SW 1271 (cell line): ENCODE measurements around the gene E4F1.
"Not testable (repeated sequence)": the region's sequence is repeated elsewhere in the genome, so short reads cannot be mapped to it uniquely, and the experiment has no call there.

ENCODE experiments used
- DNase-seq, 2 experiments: peaks; one replicate each; lab custom pipeline; 2025; lab: John Stamatoyannopoulos, UW

The E4F1 gene

DNA sequence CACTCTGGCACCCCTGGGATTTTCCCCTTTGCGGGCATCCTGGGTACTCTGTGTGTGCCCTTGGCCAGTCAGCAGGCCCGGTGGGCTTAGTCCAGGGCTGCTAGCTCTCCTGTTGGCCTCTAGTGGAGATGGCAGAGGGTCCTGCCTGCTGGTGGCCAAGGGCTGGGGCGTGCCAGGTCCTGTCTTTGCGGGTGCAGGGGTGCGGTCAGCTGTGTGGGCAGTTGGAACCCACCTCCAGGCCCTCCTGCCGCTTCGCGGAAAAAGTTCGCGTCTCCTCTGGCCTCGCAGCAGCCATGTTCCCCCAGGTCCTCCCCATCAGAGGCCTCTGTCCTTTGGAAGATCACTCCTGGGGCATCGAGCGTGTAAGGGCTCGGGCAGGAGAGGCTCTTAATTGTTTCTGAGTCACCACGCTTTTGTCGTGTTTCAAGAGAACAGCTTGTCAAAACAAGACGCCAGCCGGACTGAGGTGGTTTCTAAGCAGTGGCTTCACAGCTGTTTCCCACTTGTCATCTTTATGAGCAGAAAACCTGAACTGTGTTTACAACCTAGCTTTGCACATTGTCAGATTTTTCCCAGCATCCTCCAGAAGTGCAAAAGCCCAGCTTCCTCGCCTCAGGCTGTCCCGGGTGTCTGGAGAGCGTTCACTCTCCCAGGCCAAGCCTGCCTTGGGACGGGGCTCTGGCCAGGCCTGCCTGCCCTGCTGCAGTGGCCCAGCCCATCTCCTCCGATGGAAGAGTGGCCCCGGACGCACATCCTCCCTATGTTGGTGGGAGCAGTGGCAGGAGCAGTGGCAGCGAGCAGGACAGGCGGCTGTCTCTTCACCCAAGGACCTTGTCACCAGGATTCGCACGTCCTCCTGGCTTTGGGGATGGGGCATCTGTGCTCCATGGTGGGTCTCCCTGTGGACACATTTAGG is 7.9 kb downstream of the E4F1 start:
- DNase-seq, result no peak

DNA sequence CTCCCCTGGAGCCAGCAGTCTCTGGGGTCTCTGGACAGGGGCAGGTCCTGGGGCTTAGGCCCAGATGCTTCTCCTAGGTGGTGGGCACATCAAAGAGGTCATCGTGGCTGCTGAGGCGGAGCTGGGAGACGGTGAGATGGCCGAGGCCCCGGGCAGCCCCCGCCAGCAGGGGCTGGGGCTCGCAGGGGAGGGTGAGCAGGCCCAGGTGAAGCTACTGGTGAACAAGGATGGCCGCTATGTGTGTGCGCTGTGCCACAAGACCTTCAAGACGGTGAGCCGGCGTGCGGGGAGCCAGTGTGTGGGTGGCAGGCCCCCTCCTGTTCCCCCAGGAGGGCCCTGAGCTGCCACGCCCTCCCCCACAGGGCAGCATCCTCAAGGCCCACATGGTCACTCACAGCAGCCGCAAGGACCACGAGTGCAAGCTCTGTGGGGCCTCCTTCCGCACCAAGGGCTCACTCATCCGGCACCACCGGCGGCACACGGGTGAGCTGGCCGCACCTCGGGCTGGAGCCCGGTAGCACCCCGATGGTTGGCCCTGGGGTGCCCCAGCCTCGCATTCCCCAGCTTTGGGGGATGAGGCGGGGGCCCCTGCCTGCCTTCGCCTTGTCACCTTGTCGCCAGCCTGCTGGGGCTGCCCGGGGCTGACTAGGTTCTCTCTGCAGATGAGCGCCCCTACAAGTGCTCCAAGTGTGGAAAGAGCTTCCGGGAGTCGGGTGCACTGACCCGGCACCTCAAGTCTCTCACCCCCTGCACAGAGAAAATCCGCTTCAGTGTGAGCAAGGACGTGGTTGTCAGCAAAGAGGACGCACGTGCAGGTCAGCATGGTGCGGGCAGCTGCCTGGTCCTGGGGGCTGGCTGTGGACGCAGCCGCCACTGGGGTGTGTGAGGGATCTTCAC is 9.0 kb downstream of the E4F1 start:
- no peak for DNase-seq

DNA sequence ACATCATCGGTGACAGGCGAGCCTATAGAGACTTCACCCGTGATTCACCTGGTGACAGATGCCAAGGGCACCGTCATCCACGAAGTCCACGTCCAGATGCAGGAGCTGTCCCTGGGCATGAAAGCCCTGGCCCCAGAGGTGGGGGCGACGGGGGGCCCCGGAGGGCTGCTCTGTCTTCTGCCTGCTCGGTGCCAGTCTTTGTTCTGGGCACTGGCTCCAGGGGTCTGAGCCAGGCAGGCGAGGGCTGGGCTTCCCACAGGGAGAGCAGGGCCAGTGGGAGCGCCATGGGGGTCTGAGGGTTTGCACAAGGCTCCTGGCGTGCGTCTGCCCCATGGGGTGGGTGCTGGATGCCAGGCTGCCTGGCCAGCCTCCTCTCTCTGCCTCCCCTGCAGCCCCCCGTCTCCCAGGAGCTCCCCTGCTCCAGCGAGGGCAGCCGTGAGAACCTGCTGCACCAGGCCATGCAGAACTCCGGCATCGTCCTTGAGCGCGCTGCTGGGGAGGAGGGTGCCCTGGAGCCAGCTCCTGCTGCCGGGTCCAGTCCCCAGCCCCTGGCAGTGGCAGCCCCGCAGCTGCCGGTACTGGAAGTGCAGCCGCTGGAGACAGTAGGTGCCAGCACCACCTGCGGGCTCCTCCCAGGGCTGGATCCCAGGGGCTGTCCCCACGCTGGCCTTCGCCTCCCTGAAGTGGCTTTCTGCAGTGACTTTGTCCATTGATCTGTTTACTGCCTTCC is 9.8 kb downstream of the E4F1 start:
- no peak for DNase-seq

DNA sequence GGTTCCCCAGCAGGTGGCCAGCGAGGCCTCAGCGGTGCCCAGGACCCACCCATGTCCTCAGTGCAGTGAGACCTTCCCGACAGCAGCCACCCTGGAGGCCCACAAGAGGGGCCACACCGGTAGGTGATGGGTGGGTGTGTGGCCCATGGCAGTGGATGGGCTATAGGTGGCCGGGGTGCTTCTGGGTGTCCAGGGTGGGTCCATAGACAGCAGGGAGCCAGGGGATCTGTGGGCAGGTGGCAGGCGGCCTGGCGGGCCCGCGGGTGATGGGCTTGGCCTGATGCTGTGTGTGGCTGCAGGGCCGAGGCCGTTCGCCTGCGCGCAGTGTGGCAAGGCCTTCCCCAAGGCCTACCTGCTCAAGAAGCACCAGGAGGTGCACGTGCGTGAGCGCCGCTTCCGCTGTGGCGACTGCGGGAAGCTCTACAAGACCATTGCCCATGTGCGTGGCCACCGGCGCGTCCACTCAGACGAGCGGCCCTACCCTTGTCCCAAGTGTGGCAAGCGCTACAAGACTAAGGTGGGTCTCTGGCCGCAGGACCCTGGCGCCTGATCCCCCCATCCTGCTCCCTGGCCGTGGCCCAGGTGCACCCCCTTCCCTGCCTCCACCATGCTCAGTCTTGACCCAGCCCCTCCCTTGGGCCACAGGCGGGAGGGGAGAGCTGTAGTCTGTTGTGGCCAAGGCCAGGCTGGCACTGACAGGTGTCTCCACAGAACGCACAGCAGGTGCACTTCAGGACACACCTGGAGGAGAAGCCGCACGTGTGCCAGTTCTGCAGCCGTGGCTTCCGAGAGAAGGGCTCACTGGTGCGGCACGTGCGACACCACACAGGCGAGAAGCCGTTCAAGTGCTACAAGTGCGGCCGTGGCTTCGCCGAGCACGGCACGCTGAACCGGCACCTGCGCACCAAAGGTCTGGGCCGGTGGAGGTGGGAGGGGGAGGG is 10.8 kb downstream of the E4F1 start:
- DNase-seq, result no peak

DNA sequence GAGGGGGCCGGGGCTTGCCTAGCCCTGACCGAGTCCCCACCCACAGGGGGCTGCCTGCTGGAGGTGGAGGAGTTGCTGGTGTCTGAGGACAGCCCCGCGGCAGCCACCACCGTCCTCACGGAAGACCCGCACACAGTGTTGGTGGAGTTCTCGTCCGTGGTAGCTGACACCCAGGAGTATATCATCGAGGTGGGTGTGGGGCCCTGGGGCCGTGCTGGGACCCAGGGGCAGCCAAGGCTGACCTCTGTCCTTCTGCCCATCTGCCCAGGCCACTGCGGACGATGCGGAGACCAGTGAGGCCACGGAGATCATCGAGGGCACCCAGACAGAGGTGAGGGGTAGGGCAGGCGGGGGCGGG is 11.4 kb downstream of the E4F1 start:
- DNase-seq, result no peak

DNA sequence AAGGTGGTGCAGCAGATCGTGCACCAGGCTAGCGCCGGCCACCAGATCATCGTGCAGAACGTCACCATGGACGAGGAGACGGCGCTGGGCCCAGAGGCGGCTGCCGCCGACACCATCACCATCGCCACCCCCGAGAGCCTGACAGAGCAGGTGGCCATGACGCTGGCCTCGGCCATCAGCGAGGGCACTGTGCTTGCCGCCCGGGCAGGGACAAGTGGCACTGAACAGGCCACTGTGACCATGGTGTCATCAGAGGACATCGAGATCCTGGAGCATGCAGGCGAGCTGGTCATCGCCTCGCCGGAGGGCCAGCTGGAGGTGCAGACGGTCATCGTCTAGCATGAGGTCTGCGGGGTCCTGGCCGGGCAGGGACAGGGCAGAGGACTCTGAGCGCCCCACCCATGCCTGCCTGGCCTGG is 11.9 kb downstream of the E4F1 start:
- no peak for DNase-seq

DNA sequence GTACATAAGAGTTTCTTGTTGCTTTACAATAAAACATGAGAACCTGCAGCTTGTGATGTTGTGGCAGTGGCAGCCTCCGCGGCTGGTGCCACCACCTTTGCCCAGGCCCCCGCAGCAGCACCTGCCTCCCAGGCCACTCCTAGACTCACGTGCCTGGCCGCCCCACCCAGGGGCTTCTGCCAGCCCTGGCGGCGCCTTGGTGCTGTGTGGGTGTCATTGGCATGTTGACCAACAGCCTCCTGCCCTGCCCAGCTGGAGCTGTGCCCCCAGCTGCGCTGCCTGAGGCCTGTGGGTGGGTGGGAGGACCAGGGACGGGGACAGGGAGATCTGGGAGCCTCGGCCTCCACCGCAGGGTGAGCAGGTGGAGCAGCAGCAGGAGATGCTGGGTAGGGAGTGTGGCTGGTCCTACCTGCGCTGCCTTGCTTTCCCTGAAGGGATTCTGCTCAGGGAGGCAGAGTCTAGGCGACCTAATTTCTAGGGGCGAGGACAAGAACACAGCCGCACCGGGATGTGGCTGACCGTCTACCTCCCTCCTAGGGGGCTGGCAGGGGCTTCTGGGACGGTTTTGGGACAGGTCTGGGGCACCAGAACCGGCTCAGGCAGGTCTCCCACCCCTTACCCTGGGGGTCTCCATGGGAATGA is 12.4 kb downstream of the E4F1 start:
- DNase-seq, result no peak

DNA sequence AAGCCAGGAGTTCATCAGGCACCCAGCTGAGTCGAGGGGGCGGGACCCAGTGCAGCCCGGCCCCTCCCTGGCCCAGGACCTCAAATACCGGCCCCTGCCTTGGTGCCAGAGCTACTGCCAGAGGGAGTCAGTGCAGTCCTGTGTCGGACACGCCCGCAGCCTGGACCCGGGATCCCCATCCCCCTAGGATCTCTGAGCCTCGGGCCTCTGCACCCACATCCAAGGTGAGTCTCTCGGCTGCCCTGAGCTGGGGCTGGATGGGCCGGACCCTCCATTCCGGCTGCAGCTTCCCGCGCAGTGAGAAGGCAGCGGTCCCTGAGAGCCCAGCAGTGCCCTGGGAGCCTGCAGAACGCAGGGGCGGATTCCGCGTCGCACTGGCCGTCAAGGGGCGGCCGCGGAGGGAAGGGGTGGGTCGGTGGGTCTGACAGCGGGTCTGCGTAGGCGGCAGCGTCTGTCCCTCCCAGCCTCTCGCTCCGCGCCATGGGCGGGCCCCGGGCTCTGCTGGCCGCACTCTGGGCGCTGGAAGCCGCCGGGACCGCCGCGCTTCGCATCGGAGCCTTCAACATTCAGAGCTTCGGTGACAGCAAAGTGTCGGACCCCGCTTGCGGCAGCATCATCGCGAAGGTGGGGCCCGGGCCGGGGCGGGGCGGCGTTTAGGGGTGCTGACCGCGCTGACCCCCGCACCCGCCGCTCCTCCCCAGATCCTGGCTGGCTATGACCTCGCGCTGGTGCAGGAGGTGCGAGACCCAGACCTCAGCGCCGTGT is 13.1 kb downstream of the E4F1 start, which contains the start of gene DNASE1L2:
Gene DNASE1L2 (plus strand): TSS at position 108 of the 765 bp plus-strand sequence. CDS start 373 bp downstream, at position 481.
- DNase-seq, result no peak

DNA sequence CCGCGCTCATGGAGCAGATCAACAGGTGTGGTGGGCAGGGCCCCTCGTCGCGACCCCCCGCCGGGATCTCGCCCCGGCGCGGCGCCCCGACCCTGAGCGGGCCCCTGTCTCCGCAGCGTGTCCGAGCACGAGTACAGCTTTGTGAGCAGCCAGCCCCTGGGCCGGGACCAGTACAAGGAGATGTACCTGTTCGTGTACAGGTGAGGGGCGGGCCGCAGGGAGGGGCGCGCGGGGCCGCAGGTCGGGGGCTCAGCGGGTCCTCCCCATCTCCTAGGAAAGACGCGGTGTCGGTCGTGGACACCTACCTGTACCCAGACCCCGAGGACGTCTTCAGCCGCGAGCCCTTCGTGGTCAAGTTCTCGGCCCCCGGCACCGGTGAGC is 13.7 kb downstream of the E4F1 start:
- DNase-seq, result no peak

DNA sequence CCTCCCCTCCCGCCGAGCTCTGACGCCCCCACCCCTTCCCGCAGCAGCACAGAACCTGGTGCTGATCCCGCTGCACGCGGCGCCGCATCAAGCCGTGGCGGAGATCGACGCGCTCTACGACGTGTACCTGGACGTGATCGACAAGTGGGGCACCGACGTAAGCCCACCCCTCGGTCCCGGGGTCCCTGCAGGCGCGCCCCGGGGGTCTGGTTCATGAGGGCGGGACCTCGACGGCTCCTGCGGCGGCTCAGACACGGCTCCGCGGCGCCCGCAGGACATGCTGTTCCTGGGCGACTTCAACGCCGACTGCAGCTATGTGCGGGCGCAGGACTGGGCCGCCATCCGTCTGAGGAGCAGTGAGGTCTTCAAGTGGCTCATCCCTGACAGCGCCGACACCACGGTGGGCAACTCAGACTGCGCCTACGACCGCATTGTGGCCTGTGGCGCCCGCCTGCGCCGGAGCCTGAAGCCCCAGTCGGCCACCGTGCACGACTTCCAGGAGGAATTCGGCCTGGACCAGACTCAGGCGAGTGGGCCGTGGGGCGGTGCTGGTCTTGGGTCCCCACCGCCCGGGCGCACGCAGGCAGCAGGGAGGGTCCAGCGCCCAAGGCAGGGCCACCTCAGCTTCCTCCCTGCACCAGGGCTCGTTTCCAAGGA is 14.2 kb downstream of the E4F1 start:
- DNase-seq, result no peak

DNA sequence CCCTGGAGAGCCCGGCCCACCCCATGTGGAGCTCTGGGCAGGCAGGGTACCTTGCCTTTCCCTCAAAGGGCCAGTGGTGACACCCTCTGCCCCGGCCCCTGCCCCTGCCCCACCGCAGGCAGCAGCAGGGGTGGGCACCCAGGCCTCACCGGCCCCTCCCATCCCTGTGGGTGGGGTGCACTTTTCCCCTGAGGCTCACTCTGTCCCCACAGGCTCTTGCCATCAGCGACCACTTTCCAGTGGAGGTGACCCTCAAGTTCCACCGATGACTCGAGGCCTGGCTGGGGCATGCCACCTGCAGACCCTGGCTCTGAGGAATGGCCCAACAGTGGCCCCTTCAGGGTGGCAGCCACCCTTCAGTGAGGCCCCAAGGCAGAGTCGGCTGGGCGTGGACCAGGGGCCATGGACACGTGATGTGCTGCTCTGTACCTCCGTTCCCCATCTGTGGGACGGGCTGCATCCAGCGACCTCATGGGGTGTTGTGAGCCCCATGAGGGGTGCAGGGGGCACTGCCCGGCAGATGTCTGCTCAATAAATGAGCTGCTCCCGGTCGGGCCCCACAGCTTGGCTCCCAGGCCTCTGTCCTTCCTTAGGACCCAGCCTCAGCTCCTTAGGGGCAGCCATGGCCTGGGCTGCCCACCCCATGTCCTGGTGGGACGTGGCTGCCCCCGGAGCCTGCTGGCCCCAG is 14.9 kb downstream of the E4F1 start:
- DNase-seq, result no peak

DNA sequence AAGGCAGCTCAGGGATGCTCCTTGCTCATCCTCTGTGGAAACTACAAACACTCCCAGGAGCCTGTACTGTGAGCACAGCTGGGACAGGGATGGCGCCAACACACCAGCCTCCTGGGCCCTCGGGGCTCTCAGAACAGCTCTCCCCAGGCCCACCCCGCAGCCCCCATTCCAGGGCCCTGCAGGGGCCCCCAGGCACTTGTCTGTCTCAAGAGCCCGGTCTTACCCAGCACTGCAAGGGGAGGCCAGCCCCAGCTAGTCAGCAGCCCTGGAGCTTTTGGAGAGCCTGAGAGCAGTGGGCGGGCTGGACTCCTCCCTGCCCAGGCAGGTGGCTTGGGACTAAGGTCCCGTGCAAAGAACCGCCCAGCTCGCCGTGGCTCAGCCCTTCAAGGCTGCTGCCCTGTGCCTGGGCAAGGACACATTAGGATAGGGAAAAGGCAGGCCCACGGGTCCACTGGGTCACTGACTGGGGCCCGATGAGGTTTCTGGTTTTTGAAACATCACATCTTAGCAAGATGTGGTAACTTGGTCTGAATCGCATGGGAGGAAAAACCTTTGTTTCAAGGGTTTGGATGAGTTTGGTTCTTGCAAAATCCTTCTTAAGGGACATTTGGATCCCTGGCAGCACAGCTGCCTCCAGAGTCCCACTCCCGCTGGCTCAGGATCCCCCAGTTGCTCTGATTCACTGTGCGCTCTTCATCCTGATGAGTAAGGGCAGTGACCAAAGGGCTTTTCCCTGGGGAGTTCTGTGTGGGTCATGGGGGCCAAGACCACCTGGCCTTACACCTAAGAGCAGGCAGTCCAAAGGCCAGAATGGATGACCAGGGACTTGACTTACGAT is 15.7 kb downstream of the E4F1 start:
- DNase-seq, result no peak

DNA sequence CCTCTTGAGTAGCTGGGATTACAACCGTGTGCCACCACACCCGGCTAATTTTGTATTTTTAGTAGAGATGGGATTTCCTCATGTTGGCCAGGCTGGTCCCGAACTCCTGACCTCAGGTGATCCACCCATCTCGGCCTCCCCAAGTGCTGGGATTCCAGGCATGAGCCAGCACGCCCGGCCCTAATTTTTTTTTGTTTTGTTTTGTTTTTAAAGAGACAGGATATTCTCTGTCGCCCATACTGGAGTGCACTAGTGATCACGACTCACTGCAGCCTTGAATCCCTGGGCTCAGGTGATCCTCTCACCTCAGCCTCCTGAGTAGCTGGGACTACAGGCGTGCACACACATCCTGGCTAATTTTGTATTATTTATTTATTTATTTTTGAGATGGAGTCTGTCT is 16.9 kb downstream of the E4F1 start:
- DNase-seq, result not testable (repeated sequence)

DNA sequence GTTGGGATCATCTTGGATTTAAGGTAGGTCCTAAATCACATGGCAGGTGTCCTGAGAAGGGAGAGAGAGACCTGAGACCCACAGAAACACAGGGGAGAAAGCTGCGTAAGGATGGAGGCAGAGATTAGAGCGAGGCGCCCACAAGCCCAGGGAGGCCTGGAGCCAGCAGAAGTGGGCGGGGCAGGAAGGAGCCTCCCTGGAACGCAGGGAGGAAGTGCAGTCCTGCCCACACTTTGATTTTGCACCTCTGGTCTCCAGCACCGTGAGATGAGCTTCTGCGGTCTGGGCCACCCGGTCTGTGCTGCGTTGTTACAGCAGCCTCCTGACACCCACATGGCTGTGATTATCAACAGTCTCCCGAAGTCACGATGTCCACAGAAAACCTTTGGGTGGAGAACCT is 19.2 kb downstream of the E4F1 start:
- no peak for DNase-seq

DNA sequence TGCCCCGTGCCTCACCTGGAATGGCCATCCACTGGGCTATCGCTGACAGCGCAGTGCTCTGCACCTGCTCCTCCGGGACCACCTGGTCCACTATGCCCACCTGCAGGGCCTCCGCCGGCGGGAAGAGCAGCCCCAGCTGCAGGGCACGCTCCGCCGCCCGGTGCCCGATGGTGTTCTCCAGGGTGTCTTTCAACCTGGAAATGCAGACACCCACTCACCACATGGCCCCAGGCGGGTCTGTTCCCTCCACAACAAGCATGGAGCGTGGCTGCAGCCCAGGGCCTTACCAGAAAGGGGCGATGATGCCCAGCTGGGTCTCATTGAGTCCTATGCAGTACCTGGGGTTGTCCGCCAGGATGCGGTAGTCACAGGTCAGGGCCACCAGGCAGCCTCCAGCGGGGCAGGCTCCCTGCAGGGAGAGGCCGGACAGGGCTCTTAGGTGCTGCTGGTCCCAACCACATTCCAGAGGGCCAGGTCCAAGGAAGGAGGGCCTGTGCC is 19.7 kb downstream of the E4F1 start:
- DNase-seq, result no peak

DNA sequence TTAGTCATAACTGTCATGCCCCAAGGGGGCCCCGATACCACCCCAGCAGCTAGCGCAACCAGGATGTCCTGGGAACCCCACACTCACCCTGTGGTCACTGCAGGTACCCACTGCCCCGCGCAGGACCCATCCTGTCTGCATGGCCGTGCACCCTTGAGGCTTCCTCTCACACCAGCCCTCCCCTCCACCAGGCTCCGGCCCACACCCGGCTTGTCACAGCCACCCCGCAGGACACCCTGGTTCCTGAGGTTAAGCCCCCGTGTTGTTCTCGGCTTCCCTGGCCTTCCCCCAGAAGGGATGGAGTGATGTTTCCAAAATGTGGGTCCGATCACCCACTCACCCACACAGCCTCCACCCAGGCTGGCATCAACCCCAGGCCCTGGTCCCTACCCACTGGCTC is 20.4 kb downstream of the E4F1 start:
- DNase-seq, result no peak

DNA sequence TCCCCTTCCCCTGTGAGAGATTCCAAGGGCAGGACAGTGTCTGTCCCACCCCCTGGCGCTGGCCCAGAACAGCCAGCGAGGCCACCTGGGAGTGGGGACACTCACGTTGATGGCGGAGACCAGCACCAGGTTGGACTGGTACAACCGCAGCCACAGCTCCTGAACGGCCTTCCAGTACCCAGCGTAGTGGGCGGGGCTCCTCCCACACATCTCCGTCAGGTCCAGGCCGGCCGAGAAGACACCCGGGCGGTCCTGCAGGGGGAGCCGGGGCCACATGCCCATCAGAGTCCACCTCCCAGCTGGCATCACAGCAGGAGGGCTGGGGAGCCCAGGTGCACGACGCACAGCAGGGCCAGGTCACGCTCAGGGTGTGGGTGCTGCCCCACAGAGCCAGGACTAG is 20.9 kb downstream of the E4F1 start:
- no peak for DNase-seq
